Colon (tissue), 2 donors: ENCODE data around the gene CALCR.
"Not testable (repeated sequence)": the region's sequence is repeated elsewhere in the genome, so short reads cannot be mapped to it uniquely, and the experiment has no call there.

Experiments
- FAIRE-seq: peaks from 2 replicates; lab custom pipeline; 2012; peaks lifted over from hg19 to GRCh38; lab: Jason Lieb, UNC
- donor health status: control.
- donor health status: control.

CALCR gene

DNA sequence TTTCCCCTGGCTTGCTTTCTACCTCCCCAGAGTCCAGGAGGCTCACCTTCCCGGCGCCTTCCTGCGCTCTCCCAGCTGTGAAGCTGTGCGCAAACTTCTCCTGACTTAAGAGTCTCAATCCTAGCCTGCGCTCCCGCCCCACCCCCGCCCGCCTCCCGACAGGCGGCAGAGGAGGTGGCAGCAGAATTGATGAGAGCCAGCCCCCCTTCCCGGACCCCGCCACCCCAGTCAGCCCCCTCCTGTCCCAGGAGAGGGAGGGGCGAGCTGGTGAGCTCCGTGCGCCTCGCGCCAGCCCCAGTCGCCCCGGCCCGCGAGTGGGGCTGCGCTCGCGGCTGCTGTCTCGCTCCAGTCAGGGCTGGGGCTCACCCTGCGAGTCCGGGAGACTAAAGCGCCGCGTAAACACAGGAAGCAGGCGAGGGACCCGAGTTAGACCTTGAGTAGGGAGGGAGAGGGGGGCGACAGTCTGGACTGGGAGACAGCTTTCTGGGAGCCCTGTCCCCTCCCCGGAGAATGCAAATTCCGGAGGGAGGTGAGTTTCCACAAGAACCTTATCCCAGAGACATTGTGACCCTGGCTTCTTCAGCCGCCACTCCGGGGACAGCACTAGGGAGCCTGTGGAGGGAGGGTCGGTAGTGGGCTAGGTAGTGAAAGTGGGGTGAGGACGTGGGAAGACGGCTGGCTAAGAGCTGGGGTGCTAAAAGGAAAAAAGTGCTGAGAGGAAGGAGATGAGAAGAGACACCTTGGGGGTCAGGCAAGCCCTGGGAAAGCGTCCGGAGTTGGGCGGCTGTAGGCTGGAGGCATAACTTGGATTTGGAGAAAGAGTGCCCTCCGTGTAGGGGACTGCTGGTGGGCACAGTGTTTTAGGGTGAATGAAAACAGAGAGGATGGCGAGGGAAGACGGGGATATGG, at the start of gene CALCR:
TSS of gene CALCR (minus strand) at position 79 of the 909 bp plus-strand sequence. CDS start 87,743 bp downstream, outside the sequence.
- FAIRE-seq, result no peak

DNA sequence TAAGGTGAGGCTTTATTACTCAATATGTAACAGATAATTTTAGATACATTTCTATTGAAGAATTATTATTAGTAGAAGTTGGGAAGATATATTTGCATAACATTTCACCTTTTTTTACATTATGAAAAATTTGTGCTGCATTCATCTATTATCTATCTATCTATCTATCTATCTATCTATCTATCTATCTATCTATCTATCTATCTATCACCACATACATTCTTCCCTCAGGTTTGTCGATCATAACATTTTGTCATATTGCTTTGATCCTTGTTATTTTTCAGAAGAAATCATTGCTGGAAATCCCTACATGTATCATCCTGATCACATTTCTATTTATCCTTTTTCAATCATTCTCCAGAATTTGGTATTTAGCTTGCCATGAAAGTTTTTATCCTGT, 49.3 kb upstream of the CALCR start:
- FAIRE-seq, result no peak

DNA sequence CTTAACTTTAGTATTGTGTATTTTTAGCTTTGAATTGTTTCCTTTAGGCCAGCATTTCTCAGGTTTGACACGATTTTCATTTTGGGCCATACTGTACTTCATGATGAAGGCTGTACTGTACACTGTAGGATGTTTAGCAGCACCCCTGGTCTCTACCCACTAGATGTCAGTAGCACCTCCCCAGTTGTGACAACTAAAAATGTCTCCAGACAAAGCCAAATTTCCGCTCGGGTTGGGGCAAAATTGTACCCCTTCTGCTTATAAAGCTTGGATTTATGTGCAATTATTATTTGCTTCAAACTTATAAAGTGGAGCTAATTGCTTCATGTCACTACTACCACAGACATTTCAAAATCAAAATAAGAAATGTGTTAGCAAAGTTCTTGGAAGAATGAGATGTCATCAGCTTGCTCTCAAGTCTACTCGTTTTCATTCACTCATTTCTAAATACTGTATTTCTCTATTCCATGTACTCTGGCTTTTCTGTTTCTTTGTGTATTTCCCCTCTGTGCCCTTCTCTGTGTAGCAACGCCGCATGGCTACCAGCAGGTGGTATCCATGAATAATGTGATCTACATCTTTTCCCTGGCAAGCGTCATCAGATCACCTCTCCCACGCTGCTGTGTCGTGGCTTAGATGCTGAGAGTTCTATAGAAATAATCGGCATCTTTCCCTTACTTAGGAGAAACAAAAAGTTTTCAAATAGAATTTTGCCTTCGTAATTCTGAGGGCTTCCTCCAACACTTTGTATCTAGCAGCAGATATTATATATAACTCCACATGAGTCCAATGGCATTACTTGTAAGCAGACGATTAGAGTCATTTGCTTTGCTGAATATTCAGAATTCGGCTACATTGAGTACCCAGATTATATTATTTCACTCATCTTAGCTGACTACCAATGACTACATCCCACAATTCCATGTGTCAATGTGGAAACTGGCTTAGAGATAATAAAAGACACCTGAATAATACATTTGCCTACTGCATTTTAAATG, 47.8 kb upstream of the CALCR start:
- no peak for FAIRE-seq

DNA sequence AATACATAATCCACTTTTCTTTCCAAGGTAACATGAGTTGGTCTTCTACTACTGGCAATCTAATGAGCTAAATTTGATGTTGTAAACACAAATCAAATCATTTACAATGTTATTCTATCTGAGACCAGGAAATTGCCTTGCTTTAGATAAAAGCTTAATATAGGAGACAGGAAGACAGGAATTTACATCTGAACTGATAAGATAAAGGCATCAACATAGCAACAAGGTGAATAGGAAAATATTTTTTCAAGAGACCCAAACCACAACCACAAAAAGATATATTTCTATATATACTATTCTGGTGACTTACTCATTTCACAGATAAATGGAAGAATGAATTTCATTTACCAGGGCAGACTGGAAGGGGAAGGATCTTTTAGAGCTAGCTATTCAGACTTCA, 46.3 kb upstream of the CALCR start:
- no peak for FAIRE-seq

DNA sequence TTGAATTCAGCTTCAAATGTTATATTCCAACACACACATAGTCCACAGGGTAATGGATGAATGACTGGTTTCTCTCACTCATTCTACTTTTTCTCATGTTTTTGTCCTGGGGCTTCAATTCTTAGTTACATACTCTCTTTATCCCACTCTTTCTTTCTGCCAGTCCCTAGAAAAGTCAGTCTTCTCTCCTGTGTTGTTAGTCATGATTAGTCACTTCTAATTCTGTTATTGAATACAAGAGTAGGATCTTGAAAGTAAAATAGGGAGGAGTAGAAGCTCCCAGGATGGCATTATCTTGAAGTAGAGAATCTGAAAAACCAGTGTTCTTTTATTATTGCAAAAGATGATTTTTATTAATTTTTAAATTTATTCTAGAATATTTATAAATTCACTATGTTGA, 45.5 kb upstream of the CALCR start:
- FAIRE-seq, result no peak

DNA sequence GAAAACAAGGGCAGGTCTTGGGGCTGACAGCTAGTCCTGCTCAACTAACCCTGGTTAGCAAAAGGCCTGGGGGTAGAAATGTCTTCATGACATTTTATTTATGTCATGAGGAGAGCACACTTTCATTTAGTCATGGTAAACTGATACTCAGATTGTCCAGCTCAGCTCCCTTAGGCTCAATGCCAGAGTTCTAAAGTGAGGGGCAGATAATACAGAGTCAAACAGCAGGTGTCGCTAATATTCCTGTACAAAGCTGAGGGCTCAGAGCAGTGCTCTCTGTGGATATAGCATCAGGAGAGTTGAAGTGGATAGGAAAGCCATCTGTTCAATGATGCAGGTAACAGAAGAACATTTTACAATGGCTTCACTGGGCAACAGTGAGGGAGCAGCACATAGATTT, 26.8 kb upstream of the CALCR start:
- no peak for FAIRE-seq

DNA sequence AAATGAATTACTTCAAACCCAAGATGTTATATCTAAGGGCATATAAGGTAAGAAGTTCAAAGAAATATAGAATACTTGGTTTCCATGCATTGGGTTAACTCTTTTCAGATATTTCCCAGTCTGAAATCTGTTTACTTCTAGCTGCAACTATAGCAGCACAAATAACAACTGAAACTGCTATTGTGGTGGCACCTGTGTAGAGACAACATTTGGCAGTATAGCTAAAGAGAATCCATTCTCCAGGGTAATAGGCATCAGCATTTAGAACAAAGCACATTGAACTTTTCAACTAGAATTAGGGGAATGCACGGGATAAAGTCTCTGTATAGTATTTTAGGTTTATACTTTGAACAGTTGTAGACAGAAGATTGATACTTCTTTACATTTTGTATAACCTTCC, 19.7 kb upstream of the CALCR start:
- FAIRE-seq, result no peak

DNA sequence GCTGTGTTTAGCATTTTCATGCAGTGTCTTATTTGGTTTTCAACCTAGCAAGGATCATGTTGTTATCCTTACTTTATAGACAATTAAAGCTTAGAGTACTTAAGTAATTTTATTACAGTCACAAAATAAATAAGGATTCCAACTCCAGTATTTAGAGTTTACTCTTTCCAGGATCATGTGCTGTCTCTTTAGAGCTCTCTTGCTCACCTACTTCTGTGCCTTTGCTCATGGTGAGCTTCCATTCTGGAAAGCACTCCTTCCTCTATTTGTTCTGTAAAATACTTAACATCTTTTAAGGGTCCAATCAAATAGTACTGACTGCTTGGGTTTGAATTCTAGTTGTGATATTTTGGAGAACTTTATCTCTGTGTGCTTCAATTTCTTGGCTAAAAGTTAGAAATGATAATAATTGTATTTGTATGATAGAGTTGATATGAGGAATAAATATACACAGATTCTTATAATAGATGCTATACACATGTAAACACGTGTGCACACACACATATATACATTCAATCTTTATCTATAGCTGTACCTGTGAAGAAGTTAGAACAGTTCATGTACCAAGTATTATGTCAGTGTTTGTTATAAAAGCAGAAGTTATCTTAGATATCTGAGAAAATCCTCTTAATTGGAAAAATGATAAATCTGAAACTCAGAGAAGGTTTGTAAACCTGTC, 18.2 kb upstream of the CALCR start:
- no peak for FAIRE-seq

DNA sequence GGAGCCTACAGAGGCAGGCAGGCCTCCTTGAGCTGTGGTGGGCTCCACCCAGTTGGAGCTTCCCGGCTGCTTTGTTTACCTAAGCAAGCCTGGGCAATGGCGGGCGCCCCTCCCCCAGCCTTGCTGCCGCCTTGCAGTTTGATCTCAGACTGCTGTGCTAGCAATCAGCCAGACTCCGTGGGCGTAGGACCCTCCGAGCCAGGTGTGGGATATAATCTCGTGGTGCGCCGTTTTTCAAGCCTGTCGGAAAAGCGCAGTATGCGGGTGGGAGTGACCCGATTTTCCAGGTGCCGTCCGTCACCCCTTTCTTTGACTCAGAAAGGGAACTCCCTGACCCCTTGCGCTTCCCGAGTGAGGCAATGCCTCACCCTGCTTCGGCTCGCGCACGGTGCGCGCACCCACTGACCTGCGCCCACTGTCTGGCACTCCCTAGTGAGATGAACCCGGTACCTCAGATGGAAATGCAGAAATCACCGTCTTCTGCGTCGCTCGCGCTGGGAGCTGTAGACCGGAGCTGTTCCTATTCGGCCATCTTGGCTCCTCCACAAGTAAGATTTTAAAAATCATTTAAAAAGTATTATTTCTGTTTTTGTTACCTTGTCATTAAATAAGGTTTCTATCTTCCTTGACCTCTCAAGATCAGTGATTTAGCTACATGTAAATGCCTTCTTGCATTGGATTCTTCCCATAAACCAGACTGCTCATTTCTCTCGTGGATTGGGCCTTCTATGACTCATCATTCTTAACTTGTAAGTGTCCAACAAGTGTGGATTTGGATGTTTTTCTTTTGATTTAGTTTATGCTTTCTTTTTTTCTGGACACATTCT, 16.9 kb upstream of the CALCR start:
- not testable (repeated sequence) for FAIRE-seq

DNA sequence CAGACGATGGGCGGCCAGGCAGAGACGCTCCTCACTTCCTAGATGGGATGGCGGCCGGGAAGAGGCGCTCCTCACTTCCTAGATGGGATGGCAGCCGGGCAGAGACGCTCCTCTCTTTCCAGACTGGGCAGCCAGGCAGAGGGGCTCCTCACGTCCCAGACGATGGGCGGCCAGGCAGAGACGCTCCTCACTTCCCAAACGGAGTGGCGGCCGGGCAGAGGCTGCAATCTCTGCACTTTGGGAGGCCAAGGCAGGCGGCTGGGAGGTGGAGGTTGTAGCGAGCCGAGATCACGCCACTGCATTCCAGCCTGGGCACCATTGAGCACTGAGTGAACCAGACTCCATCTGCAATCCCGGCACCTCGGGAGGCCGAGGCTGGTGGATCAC, 11.9 kb upstream of the CALCR start:
- not testable (repeated sequence) for FAIRE-seq

DNA sequence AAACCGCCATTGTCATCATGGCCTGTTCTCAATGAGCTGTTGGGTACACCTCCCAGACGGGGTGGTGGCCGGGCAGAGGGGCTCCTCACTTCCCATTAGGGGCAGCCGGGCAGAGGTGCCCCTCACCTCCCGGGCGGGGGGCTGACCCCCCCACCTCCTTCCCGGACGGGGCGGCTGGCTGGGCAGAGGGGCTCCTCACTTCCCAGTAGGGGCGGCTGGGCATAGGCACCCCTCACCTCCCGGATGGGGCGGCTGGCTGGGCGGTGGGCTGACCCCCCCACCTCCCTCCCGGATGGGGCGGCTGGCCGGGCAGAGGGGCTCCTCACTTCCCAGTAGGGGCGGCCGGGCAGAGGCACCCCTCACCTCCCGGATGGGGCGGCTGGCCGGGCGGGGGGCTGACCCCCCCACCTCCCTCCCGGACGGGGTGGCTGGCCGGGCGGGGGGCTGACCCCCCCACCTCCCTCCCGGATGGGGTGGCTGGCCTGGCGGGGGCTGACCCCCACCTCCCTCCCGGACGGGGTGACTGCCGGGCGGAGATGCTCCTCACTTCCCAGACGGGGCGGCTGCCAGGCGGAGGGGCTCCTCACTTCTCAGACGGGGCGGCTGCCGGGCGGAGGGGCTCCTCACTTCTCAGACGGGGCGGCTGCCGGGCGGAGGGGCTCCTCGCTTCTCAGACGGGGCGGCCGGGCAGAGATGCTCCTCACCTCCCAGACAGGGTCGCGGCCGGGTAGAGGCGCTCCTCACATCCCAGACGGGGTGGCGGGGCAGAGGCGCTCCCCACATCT, 11.4 kb upstream of the CALCR start:
- not testable (repeated sequence) for FAIRE-seq

DNA sequence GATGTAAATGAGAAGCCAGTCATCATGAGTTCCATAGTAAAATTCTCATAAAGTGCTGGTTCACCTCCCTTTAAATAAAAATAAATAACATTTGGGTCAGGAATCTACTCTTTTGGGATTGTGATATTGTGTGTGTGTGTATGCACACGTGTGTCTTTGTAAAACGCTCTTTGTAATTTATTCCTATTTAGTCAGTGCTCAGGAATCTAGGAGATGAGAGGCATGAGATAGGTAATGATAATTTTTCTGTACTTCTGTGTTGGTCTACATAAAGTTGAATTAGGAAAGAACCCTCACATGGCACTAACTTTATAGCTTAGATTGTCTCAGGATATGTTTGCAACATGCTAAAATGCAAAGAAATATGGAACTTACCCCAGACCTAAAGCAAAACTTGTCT, 4.9 kb upstream of the CALCR start:
- FAIRE-seq, result no peak

DNA sequence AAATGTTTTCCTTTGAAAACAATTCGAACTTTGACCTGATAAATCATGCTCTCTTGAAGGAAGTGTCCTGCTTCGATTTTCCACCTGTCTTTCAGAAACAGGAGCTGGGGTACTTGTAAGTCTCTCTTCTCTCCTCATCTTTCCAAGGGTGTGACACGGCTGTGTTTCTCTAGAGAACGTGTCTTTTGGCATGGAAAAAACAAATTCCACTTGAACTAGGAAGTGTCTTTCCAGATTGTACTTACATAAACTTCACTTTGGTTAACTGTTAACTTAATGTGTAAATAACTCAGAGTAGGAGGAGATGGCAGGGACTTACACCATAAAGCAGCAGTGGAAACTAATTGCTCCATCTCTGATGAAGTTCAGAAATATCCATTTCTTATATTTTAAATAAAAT, 4.2 kb upstream of the CALCR start:
- no peak for FAIRE-seq

DNA sequence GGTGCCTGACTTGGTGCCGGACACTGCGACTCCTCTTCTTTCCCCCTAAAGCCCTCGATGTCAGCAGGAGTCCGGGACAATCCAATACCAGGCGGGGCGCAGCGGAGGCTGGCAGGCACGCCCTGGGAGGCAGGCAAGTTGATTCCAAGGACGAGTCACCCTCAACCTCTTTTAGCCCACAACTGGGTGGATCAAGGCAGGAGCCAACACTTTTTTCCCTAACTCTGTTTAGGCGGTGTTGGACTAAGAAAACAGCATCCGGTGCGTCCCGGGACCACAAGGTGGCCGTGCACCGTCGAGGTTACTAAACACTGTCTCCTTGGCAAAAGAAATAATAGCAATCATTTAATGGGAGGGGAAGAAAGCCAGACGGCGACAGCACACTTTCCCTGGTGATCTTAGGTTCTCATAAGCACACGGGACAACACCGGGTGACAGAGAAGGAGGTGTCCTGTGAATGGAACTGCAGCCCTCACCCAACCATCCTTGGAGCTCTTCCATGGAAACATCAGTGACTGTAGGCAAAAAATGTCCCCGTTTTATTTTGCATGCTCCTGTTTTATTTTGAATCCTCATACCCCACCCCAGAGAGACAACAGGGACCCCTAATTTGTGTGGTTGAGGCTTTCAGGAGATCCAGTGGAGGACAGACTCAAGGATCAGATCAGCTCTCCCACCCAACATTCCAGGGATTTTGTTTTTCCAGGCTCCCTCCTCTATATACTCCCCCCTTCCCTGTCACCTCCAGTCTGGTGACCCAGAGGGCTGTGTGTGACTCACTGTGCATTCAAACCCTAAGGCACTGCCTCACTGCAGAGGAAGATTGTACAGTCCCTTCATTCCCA, 1.3 kb upstream of the CALCR start:
- FAIRE-seq, result no peak

DNA sequence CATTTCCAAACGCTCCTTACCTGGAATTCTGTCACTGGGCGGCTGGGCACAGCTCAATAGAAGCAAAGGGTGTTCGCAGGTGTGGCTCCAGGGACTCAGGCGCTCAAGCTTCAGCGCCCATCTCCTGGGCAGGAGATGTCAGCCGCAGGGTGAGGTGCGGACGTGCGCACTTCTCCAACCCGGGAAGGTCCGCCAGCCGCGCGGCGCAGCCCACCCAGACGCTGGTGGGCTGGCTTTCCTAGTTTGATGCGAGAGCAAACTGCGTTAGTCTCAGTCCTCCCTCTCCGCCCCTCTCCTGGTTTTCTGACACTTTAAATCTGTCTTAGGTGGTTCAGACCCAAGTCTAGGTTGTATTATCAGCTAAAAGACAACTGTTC, 267 bp downstream of the CALCR start:
- FAIRE-seq, result no peak

DNA sequence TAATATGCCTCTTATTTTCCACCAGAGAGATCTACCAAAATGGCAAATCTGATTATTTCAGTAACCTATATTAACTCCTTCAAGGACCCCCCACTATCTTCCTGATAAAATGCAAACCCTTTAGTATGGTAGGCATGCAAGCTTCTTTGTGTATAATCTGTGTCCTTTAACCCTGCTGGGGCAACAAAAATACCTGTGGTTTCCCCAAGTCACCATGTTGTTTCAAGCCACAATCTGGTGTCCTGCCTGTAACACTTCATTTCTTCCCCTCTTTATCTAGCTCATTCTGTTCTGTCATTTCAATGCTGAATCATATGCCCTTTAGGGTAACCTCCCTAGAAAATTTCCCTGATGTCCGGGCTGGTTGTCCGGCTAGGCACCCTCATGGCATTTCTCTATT, 5.3 kb downstream of the CALCR start:
- FAIRE-seq, result no peak

DNA sequence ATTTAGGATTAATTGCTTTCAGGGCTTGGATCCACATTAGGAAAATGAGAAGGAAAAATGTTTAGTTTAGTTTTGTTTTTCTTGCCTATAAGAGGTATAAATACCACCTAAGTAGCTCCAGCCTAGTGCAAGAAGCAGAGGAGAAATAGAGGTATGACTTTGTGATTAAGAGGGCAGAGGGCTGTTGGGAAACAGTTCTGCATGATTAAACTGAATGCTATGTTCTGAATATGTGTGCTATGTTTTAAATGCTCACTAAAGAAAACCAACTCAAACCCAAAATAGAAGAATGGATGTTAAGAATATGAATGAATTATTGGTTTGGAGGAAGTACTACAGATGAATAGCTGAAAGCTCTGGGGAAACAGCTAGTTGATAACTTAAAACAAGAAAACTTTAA, 7.6 kb downstream of the CALCR start:
- FAIRE-seq, result no peak

DNA sequence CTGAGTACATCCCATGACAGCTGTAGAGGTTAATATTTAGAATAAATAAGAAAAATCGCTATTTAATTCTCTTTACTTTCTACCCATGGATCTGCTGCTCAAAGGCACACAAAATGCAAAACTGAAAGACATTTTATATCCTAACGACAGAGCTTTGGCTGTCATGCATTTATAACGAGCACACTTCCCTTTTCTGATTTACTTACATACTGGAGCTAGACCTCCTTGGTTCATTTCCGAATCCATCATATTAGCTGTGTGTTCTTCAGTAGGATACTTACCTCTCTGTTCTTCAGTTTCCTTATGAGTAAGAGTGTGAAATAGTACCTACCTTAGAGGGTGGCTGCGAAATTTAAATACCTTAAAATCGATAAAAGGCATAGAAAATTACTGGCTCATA, 10.9 kb downstream of the CALCR start:
- no peak for FAIRE-seq

DNA sequence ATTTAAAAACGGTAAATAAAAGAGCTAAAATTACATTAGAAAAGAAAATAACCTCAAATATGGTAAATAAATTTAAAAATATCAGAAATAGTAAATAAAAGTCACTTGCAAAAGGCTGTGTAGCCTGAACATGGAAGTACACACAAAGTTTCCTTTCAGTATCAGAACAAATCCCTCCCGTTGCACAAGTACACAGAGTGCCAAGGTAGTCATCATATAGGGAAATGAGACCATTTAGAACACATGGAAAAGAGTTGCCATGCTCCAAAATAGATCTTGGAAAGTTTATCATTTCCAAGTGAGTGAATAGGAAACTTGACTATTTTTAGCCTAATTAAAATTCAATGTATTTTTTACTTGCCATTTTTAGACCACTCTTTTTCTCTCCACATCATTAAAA, 11.6 kb downstream of the CALCR start:
- FAIRE-seq, result no peak

DNA sequence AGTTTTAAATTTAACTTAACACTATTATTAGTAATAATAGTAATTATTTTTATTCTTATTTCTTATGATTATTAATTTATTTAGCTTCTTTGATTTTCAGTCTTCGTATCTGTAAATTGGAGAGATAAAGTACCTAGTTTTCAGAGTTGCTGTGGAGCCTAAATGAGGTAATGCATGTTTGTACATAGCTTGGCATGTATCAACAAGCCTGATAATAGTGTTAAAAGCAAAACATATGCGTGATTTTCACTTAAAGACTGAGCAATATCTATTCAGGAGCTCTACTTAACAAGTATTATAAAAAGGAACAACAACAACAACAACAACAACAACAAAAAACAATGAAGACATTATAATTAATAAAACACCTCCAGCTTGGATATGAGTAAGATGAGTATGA, 12.4 kb downstream of the CALCR start:
- FAIRE-seq, result no peak
